Ascending aorta (tissue), 2 donors: ENCODE measurements around the gene MRPL4. TPM values are rescaled to one million over a fixed set of nuclear protein-coding genes. Genes with fewer than 3 reads are reported as not detected.

Experiments
- DNase-seq, 2 donors: peaks; one replicate each; pipeline ENCODE4 v3.0.0-alpha.2; 2019; ENCODE audit warnings: low spot score in 2 of 2
- H3K27ac ChIP-seq, 2 donors: fragments of 200-600 bp; sonication (generic); one replicate each; pipeline ENCODE4 v1.5.1; 2016 to 2017; ENCODE audit warnings: mild to moderate bottlenecking in 1 of 2
- H3K27me3 ChIP-seq: fragments of 200-600 bp; sonication (generic); one replicate; pipeline ENCODE4 v1.5.1; 2017
- H3K36me3 ChIP-seq, 2 donors: fragments of 200-600 bp; sonication (generic); one replicate each; pipeline ENCODE4 v1.5.1; 2016
- H3K4me1 ChIP-seq, 2 donors: fragments of 200-600 bp; sonication (generic); one replicate each; pipeline ENCODE4 v1.5.1; 2016 to 2017; ENCODE audit warnings: mild to moderate bottlenecking in 1 of 2
- H3K4me3 ChIP-seq, 2 donors: fragments of 200-600 bp; sonication (generic); one replicate each; pipeline ENCODE4 v1.5.1; 2016 to 2017; ENCODE audit warnings: mild to moderate bottlenecking in 1 of 2
- H3K9me3 ChIP-seq, 2 donors: fragments of 200-600 bp; sonication (generic); one replicate each; pipeline ENCODE4 v1.5.1; 2016
- intact Hi-C: fragments of 100-400 bp; cut with DNase I; formaldehyde crosslinking; loops from one replicate; pipeline ENCODE4 v1.15.1; 2023
- total RNA-seq: library from RNA; depleted of rRNA; stranded (reverse); fragments of >200 nt; gene quantifications from one replicate; pipeline ENCODE4 v1.1.0, GENCODE V29; 2016
- TF ChIP-seq, protein P1 (sequence below), 3 experiments: fragments of 200-600 bp in 2 of 3; fragments of 450-650 bp in 1 of 3; sonication (generic) in 2 of 3; IDR thresholded peaks; one replicate each; pipeline ENCODE4 v1.5.1; 2016 to 2019; ENCODE audit warnings: antibody characterized with exemption in 3 of 3, mild to moderate bottlenecking in 1 of 3, moderate library complexity in 1 of 3

Gene MRPL4
- total RNA-seq, 1 donor from 2014 or later = 72.9 TPM

DNA sequence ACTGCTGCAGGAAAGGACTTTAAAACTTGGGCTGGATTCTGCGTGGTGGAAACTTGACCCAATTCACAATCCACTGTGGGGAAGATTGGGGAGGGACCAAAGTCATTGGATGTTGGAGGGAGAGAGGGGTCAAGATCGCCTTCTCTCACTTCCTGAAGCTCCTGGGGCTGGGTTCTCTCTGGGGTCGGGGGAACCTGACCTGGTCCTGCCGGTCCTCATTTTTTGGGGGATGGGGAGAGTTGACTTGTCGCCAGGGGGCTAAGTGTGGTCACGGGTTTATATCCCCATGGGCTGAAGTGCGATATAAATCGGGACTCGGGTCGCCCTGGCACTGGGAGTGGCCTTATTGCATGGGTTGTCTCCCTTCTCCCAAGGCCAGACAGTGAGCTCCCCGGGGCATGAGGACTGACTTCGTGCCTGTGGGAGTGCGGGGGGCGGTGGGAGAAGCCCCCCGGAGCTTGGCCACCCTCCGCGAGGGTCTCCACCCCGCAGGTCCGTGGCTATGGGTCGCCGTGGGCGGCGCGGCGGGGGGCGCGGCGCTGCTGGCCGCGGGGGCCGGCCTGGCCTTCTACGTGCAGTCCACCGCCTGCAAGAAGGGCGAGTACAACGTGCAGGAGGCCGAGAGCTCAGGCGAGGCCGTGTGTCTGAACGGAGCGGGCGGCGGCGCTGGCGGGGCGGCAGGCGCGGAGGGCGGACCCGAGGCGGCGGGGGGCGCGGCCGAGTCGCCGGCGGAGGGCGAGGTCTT is 44.0 kb downstream of the MRPL4 start:
- Histone ChIP-seq H3K27me3 (peaks cover 15% of the 10 kb centered on the region), H3K9me3 (no peaks in the 10 kb centered on the region), H3K4me3 (peak overlapping the region in 1 of 2 donors; percentile 38), H3K27ac (no peak overlapping the region), H3K4me1 (peaks cover 0 to 15% of the 10 kb centered on the region in 2 donors), H3K36me3 (no peaks in the 10 kb centered on the region)
- TF ChIP-seq, protein P1, sequence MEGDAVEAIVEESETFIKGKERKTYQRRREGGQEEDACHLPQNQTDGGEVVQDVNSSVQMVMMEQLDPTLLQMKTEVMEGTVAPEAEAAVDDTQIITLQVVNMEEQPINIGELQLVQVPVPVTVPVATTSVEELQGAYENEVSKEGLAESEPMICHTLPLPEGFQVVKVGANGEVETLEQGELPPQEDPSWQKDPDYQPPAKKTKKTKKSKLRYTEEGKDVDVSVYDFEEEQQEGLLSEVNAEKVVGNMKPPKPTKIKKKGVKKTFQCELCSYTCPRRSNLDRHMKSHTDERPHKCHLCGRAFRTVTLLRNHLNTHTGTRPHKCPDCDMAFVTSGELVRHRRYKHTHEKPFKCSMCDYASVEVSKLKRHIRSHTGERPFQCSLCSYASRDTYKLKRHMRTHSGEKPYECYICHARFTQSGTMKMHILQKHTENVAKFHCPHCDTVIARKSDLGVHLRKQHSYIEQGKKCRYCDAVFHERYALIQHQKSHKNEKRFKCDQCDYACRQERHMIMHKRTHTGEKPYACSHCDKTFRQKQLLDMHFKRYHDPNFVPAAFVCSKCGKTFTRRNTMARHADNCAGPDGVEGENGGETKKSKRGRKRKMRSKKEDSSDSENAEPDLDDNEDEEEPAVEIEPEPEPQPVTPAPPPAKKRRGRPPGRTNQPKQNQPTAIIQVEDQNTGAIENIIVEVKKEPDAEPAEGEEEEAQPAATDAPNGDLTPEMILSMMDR (IDR thresholded peaks at IDR 0.05) = no peak
- DNase-seq = no peak
- intact Hi-C loops = no loop called here

DNA sequence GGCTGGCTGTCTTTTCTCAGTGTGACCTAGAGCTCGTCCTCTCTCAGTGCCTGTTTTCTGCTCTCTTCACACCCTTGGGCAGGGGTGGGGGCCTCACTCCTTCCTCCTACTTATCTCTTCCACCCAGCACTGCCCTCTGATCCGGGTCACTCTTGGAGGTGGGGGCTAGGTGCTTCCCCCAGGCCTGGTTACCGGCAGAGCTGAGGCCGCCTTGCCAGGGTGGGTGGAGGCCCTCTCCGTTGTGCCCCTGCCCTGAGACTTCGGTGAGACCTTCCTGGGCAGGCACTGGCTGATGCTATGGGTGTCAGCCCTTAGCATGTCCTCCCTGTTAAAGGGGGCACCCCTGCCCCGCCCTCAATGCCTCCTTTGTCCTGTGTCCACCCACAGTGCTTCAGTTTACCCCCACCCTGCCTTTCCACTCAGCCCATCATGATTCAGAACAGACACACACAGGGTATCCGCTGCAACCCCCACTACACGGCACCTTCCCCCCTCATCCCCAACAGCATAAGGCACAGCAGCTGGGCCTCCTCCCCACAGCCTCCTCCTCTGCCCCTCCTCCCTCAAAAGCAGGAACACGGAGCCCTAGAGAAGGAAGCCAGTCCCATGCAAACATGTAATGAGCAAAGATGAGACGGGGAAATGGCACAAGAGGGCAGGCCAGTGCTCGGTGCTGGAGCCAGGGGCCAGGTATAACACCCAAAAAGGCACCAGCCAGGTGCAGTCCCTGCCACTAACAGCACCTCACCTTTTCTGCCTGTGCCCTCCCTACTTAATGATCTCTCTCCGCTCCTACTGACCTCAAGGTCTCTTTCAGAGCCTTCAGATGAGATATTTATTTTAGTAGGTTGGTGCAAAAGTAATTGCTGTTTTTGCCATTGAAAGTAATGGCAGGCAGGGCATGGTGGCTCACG is 47.8 kb downstream of the MRPL4 start:
- no peak for DNase-seq
- Histone ChIP-seq H3K27me3 (peaks cover 6% of the 10 kb centered on the region), H3K4me3 (no peak overlapping the region), H3K9me3 (no peaks in the 10 kb centered on the region), H3K27ac (no peak overlapping the region), H3K36me3 (no peaks in the 10 kb centered on the region), H3K4me1 (no peaks in the 10 kb centered on the region)
- TF ChIP-seq, protein P1 (IDR thresholded peaks at IDR 0.05) = no peak
- intact Hi-C loops = no loop called here

DNA sequence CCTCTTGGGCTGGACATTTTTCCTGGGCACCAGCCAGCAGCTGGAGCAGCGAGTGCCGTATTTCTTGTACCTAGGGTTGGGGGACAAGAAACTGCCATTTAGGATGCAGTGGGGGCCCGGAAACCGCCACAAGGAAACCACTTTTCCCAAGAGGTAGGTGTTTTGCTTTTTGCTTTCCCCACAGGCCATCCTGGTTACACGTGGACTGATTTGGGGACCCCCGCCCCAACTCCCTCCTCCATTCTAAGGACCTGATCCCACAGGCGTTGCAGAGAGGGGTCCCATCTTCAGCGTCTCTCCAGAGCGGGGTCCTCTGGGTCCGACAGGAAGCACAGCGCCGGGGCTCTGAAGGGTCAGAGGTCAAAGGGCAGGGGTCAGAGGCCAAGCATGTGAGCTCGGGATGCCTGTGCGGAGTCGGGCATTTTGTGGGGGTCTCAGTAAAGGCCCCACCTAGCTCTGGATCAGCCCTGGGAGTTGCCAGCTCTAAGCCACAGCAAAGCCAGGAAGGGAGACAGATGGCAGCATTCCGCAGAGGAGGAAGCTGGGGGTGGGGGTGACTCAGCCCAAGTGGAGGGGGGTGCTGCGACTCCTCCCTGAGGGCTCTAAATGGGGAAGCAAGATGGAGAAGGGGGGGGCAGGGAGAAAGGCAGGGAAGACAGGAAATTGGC is 53.3 kb downstream of the MRPL4 start:
- no peak for DNase-seq
- no peaks in the 10 kb centered on the region for H3K4me1 ChIP-seq
- peaks cover 0 to 6% of the 10 kb centered on the region in 2 donors for H3K36me3 ChIP-seq
- H3K27ac ChIP-seq = no peak overlapping the region
- intact Hi-C loops = no loop called here
- H3K9me3 ChIP-seq = no peaks in the 10 kb centered on the region
- TF ChIP-seq, protein P1 (IDR thresholded peaks at IDR 0.05) = no peak
- H3K27me3 ChIP-seq = no peaks in the 10 kb centered on the region
- H3K4me3 ChIP-seq = no peak overlapping the region

DNA sequence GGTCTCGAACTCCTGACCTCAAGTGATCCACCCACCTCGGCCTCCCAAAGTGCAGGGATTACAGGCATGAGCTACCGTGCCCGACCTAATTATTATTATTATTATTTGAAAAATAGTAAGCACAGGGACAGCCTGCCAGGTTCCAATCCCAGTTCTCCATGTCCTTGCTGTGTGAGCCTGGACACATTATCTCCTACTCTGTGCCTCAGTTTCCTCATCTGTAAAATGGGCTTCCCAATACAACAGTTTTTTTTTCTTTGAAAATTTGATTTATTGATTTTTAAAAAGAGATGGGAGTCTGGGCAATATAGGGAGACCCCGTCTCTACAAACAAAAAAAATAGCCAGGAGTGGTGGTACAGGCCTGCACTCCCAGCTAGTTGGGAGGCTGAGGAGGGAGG is 54.3 kb downstream of the MRPL4 start:
- Histone ChIP-seq H3K36me3 (peaks cover 0 to 8% of the 10 kb centered on the region in 2 donors), H3K27ac (no peak overlapping the region), H3K4me1 (no peaks in the 10 kb centered on the region), H3K27me3 (no peaks in the 10 kb centered on the region), H3K4me3 (no peak overlapping the region), H3K9me3 (no peaks in the 10 kb centered on the region)
- TF ChIP-seq, protein P1 (IDR thresholded peaks at IDR 0.05) = no peak
- intact Hi-C loops = no loop called here
- DNase-seq = no peak

DNA sequence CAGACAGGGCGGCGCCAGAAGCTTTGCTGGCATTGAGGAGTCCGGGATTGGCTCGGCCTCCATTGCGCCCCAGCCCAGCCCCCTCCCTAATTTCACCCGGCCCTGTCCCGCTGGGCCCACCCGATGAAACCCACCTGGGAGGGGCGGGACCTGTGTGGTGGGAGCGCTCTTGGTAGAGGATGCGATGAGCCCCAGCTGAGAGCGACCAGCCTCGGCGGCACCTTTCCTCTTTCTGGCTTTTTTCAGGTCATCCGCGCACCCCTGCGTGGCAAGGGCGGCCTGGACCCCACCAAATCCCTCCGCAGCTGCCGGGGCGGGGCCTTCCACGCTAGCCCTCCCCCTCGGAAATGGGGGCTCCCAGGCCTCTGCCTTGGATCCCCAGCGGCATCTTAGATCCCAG is 57.4 kb downstream of the MRPL4 start, which contains the start of gene ZGLP1:
Gene ZGLP1, minus strand, starts transcription at position 393 of the 400 bp plus-strand sequence.
- H3K9me3 ChIP-seq = no peaks in the 10 kb centered on the region
- H3K4me3 ChIP-seq = no peak within 1 kb of the TSS
- no peak within 1 kb of the TSS for H3K27ac ChIP-seq
- H3K27me3 ChIP-seq = no peaks in the 10 kb centered on the region
- H3K4me1 ChIP-seq = no peaks in the 10 kb centered on the region
- intact Hi-C loops = no loop called here
- peaks cover 0 to 8% of the 10 kb centered on the region in 2 donors for H3K36me3 ChIP-seq
- TF ChIP-seq, protein P1 (IDR thresholded peaks at IDR 0.05) = no peak
- DNase-seq = no peak

Other genes starting within 250 kb of the MRPL4 start
- 13.6 TPM for gene COL5A3, start 241.7 kb upstream of the MRPL4 start, total RNA-seq
- not detected for gene RDH8, start 238.7 kb upstream of the MRPL4 start, total RNA-seq
- 98.0 TPM for gene SHFL, start 165.9 kb upstream of the MRPL4 start, total RNA-seq
- not detected for gene ANGPTL6, start 149.5 kb upstream of the MRPL4 start, total RNA-seq
- not detected for gene PPAN, start 145.9 kb upstream of the MRPL4 start, total RNA-seq
- 10.5 TPM for gene P2RY11, start 140.5 kb upstream of the MRPL4 start, total RNA-seq
- gene EIF3G, start 132.3 kb upstream of the MRPL4 start, total RNA-seq = 241 TPM
- 54.0 TPM for gene DNMT1, start 57.3 kb upstream of the MRPL4 start, total RNA-seq
- gene S1PR2, start 20.9 kb upstream of the MRPL4 start, total RNA-seq = 24.3 TPM
- 74.8 TPM for gene ICAM1, start 18.9 kb downstream of the MRPL4 start, total RNA-seq
- gene ICAM4, start 34.7 kb downstream of the MRPL4 start, total RNA-seq = not detected
- gene ICAM5, start 37.7 kb downstream of the MRPL4 start, total RNA-seq = 2.2 TPM
- not detected for gene ZGLP1, start 57.6 kb downstream of the MRPL4 start, total RNA-seq
- 16.8 TPM for gene FDX2, start 63.8 kb downstream of the MRPL4 start, total RNA-seq
- 51.8 TPM for gene RAVER1, start 81.3 kb downstream of the MRPL4 start, total RNA-seq
- gene ICAM3, start 87.4 kb downstream of the MRPL4 start, total RNA-seq = 0.11 TPM
- gene TYK2, start 128.4 kb downstream of the MRPL4 start, total RNA-seq = 80.7 TPM
- gene CDC37, start 151.3 kb downstream of the MRPL4 start, total RNA-seq = 183 TPM
- 59.9 TPM for gene PDE4A, start 168.3 kb downstream of the MRPL4 start, total RNA-seq